ENCODE results near the gene ATP6V1C2. TPM values are rescaled to one million over a fixed set of nuclear protein-coding genes. Genes with fewer than 3 reads are reported as not detected.

ATP6V1C2 gene
- total RNA-seq, 1 experiment from 2014 or later = 2.0 TPM

GRCh38 chr2:10787176-10787968 lies 65.9 kb downstream of the ATP6V1C2 start:
- POLR2A ChIA-PET = no interaction called here

More at GRCh38 chr2:10787176-10787968, 65.9 kb downstream of the ATP6V1C2 start:
- no peak overlapping the region for H3K9ac ChIP-seq (ENCODE audit: low read length)
- H3K4me3 ChIP-seq (replicated peaks in 1 of 2; ENCODE audit: low read depth in 1 of 2, low read length in 2 of 2) = no peak overlapping the region
- H3K79me2 ChIP-seq (ENCODE audit: insufficient read depth, low read length) = peaks cover 60% of the 10 kb centered on the region
- TF ChIP-seq RAD21 (IDR thresholded peaks at IDR 0.05; ENCODE audit: low read depth) = peak; percentile 49
- TF ChIP-seq, protein P1, sequence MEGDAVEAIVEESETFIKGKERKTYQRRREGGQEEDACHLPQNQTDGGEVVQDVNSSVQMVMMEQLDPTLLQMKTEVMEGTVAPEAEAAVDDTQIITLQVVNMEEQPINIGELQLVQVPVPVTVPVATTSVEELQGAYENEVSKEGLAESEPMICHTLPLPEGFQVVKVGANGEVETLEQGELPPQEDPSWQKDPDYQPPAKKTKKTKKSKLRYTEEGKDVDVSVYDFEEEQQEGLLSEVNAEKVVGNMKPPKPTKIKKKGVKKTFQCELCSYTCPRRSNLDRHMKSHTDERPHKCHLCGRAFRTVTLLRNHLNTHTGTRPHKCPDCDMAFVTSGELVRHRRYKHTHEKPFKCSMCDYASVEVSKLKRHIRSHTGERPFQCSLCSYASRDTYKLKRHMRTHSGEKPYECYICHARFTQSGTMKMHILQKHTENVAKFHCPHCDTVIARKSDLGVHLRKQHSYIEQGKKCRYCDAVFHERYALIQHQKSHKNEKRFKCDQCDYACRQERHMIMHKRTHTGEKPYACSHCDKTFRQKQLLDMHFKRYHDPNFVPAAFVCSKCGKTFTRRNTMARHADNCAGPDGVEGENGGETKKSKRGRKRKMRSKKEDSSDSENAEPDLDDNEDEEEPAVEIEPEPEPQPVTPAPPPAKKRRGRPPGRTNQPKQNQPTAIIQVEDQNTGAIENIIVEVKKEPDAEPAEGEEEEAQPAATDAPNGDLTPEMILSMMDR (IDR thresholded peaks at IDR 0.05 in 2 of 3, conservative IDR thresholded peaks at IDR 0.05 in 1 of 3; ENCODE audit: borderline replicate concordance in 1 of 3, insufficient read depth in 1 of 3, low read depth in 2 of 3, low read length in 2 of 3) = peak; percentile 23 to 53 (median 52); a peak in 4 of 6 replicates
- no peak for TF ChIP-seq ATF3 (IDR thresholded peaks at IDR 0.05)
- no peaks in the 10 kb centered on the region for H3K9me2 ChIP-seq (ENCODE audit: insufficient read depth)
- 0 out of 2 replicates have a peak, but pooled peaks cover 4% of the 10 kb centered on the region for H4K20me1 ChIP-seq (ENCODE audit: insufficient read depth)
- H3K9me3 ChIP-seq (ENCODE audit: control insufficient read depth in 1 of 2, insufficient read depth in 1 of 2, low read depth in 1 of 2, low read length in 2 of 2) = no peaks in the 10 kb centered on the region
- peaks cover 73 to 83% of the 10 kb centered on the region in 2 experiments for H3K36me3 ChIP-seq (ENCODE audit: control insufficient read depth in 1 of 2, insufficient read depth in 2 of 2, low read length in 2 of 2)
- DNase-seq (ENCODE audit: low read depth, low spot score) = no peak
- H3K27ac ChIP-seq (ENCODE audit: low read depth, low read length) = no peak overlapping the region
- H3K4me1 ChIP-seq (ENCODE audit: control insufficient read depth in 1 of 2, insufficient read depth in 2 of 2, low read length in 2 of 2) = no peaks in the 10 kb centered on the region
- intact Hi-C loops (cut with micrococcal nuclease) = no loop called here
- BruUV-seq (replicated peaks) = no TSS peak
- ChIA-PET CTCF (no interaction called here), RAD21 (ENCODE audit: low non-redundant PET in 1 of 2, low total read pairs in 2 of 2, uncharacterized antibody in 2 of 2, unreplicated experiment in 2 of 2) (no interaction called here)
- ATAC-seq = peak; percentile 73
- no peaks in the 10 kb centered on the region for H3K27me3 ChIP-seq (ENCODE audit: insufficient read depth, low read length)
- H2AFZ ChIP-seq (ENCODE audit: low read depth, low read length, poor library complexity, severe bottlenecking) = no peak overlapping the region
- no peak overlapping the region for H3K4me2 ChIP-seq (ENCODE audit: low read length)

Measured in HCT116 (cell line).